ENCODE measurements around the gene ARHGEF9.

DNA sequence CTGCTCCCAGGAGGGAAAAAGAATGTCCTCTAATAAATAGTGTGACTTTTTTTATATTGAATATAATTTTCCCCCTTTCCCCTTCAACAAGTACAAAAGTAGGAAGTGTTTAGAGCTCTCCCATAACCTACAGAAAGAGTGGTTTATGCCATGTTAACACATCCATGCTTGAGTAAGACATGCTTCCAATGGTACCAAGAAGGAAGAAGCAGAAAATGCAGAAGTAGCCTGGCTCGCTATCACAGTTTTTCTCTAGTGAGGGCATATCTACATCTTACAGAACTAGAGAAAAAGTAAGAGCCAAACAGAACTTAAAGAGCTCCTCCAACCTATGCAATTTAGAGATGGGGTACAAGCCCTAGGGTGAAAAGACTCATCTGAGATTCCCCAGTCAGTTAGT, 82.5 kb downstream of the ARHGEF9 start:
- TF ChIP-seq, protein P1, sequence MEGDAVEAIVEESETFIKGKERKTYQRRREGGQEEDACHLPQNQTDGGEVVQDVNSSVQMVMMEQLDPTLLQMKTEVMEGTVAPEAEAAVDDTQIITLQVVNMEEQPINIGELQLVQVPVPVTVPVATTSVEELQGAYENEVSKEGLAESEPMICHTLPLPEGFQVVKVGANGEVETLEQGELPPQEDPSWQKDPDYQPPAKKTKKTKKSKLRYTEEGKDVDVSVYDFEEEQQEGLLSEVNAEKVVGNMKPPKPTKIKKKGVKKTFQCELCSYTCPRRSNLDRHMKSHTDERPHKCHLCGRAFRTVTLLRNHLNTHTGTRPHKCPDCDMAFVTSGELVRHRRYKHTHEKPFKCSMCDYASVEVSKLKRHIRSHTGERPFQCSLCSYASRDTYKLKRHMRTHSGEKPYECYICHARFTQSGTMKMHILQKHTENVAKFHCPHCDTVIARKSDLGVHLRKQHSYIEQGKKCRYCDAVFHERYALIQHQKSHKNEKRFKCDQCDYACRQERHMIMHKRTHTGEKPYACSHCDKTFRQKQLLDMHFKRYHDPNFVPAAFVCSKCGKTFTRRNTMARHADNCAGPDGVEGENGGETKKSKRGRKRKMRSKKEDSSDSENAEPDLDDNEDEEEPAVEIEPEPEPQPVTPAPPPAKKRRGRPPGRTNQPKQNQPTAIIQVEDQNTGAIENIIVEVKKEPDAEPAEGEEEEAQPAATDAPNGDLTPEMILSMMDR (IDR thresholded peaks at IDR 0.05) = no peak
- TF ChIP-seq EP300 (IDR thresholded peaks at IDR 0.05) = no peak

Measured in stomach (tissue), 4 donors.